NCI-H748 (cell line): ENCODE results near the gene GRK5.

Experiments
- DNase-seq: peaks from one replicate; lab custom pipeline; 2025; ENCODE audit not compliant: unreplicated experiment; lab: John Stamatoyannopoulos, UW

GRK5 gene

GRCh38 chr10:119373294-119374102 lies 166.1 kb downstream of the GRK5 start:
- DNase-seq = no peak

GRCh38 chr10:119374236-119374635 lies 166.9 kb downstream of the GRK5 start:
- DNase-seq = no peak

GRCh38 chr10:119375574-119376272 lies 168.4 kb downstream of the GRK5 start:
- no peak for DNase-seq

DNA sequence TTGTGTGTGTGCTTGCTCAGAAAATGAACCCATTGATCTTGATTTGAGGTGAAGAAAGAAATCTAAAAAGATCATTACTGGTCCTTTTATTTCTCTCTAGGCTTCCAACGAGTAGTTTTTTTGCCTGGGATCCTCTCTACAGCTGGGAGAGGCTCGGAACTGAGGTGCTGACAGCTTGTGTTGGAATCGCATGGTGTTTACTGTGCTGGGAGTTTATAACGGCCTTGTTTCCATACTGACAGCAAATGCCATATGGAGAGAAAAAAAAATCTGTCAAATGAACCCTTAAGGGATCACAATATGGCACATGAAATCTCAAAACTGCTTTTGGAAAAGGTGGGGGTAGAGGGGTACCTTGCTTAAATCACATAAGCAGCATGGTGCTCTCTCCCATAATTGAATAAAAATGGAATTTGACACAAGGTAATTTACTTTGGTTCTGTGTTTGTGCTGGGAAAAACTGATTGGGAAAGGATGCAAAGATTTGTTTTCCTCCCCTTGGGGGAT lies 170.1 kb downstream of the GRK5 start:
- no peak for DNase-seq

DNA sequence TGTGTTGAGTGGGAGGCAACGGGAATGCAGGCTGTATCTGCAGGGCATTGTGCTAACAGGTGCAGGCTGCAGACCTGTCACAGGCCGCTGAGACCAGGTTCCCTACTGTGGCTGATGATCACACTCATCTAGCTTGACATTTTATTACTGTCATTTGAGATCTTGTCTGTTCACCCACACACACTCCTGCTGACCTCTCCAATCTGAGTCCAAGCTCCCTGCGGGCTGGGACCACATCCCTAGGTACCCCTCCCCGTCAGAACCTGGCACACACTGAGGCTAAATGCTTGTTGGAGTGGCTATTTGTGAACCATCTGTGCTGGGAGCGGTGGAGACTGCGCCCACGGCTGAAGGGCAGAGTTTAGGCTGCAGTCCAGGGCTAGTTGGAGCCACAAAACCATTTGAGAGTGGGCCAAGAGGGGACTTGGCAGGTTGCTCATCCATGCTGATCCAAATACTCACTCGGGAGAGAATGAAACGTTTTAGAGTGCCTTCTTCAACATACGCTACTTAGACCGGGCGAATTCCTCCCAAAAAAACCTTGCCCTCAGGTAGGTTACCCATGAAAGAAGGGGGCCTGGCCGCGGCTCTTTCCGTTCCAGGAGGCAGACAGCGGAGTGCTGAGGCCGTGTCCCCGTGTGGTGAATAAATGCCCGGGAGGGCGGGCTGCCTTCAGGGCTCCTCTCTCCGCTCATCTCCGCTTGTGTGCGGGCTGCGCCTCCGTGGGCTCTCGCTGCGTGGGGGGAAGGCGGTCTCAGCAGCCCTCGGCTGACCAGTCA lies 170.8 kb downstream of the GRK5 start:
- peak; percentile 60 for DNase-seq

DNA sequence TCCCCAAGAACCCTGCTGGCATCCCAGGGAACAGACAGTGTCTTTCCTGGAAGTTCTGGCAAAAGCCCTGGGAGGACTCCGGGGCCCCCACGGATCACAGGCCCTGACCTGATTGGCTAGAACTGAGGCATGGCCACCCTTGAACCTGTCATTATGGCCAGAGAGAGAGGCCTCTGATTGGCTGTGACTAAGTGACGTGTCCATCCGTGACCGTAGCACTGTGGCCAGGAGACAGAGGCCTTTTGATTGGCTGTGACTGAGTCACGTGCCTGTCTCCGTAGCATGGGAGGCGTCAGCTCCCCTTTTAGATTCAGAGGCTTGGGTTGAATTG lies 171.3 kb downstream of the GRK5 start:
- DNase-seq = no peak

- DNase-seq = no peak
Measured at GRCh38 chr10:119379466-119380071, 172.2 kb downstream of the GRK5 start.

DNA sequence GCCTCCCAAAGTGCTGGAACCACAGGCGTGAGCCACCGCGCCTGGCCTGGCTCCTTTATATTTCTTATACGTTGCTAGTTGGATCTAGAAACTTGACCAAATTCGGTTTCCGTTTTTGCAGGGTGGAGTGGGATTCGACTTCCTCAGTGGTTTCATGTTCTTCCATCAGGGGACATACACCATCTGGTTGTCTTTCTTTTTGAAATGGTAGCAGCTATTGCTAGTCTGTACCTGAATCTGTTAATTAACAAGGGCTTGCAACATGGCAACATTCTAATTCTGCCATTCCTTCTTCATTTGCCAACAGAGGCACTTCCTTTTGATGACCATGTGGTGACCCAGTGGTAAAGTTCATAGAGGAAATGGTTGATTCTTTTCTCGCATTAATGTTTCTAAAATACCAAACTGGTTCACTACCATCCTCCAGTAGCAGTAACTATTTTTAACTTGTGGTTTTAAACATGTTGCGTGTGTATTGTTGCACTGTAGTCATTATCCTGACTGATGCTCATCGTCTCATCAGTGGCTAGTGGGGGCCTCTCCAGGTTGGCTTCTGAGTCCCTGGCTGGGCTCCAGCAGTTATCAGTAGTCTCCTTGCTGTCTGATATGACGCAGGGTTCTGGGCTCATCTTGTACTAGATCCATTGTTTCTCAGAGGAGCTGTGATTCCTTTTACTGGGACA lies 175.9 kb downstream of the GRK5 start:
- no peak for DNase-seq

GRCh38 chr10:119384127-119384526 lies 176.8 kb downstream of the GRK5 start:
- no peak for DNase-seq

DNA sequence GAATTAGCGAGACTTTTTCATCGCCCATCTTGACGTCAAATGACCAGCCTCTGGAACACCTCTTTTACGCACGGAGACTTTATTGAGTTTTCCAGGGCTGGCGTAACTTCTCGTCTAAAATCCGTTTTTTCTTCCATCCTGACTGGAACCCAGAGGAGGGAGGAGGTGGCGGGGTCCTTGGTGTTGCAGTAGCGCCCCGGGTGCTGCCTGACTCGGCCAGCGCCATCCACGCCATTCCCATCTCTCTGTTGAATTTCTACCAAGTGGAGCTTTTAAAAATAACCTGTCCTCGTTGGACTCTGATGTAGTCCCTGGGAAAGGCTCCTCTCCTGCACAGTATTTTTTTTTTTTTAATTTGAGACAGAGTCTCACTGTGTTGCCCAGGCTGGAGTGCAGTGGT lies 179.3 kb downstream of the GRK5 start:
- no peak for DNase-seq

DNA sequence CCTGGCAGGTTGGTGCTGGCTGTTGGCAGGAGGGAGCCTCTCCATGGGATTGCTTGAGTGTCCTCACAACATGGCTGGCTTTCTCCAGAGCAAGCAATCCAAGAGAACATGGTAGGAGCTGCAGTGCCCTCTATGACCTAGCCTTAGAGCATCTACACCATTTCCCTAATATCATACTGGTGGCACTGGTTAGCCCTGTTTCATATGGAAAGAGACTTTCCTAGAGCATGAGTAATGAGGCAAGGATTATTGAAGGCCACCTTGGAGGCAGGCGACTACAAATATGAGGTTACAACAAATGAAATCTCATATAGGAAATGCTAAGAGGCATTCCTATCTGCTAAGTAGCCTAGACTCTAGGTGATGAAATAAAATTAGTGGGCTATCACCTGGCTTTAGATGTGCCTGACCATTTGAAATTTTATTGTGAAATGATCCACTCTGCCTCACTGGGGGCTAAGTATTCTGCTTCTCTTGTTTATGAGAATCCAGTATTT lies 181.5 kb downstream of the GRK5 start:
- DNase-seq = no peak

DNA sequence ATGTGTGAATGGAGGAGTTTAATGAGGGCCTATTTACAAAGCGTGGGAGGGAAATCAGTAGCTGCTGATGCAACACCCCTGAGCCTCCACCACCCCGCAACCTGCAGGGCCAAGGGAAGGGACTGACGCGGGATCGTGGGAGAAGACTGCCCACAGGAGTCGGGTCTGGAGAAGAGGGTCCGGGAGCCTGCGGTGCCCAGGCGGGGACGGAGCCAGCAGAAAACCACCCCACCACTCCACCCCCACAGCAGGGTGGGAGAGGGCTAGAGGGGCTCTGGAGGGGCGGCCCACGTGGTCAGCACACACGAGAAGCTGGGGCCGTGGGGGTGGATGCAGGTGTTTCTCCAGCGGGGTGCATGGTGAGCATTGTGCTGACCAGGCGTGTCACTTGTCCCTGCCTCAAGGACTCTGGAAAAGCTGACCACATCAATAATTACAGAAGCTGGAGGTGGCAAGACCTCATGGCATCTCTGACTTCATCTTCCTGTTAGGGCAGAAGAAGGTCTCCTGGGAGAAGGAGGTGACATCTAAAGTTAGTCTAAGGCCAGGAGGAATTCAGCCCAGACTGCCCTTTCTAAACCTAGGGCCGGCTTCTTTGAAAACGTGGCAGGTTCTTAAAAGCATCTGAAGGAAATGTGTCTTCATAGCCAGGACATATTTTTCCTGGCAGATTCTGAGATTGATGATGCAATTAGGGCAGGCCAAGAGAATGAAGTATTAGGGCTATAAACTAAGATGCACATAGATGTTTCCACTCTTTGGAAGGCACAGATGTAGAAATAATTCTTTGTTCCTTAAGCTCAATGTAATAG lies 184.3 kb downstream of the GRK5 start:
- no peak for DNase-seq

GRCh38 chr10:119393019-119393418 lies 185.6 kb downstream of the GRK5 start:
- DNase-seq = no peak

DNA sequence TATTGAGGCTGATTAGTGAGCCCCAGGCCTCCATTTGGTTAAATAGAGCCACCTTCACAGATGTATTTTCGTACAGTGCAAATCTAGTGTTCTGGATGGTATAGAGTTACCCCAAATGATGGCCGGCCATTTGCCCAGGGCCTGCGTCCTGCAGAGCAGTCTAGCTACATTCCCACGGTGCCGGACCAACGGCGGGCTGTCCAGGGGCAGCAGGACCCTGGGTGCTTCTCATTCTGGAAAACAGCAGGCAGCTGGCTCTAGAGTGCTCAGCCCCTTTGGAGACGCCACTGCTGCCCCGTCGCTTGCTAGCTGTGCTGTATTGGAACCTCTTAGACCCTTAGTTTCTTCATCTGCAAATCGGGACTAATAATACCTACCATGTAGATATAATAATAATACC lies 186.1 kb downstream of the GRK5 start:
- no peak for DNase-seq

GRCh38 chr10:119393845-119394244 lies 186.5 kb downstream of the GRK5 start:
- DNase-seq = no peak

DNA sequence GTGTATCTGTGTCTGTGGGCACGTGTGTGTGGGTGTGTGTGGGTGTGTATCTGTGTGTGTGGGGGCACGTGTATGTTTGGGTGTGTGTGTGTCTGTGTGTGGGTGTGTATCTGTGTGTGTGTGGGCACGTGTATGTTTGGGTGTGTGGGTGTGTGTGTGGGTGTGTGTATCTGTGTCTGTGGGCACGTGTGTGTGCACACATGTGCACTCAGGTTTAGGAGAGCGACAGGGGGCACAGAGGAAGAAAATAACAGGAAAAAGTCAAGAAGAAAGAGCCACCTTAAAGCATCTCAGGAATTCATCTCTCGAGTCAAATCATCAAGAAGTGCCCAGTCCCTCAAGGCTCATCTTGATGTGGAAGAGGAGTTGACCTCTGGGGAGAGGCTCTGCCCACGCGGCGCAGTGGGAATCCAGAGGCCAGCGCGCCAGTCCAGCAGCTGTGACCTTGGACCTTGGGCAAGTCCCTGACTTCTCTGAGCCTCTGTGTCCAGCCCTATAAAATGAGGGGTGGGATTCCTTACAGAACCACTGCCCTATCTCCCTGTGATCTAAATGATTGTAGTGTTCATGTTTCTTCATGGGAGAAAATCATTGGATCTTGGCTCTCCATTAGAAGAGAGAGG lies 187.4 kb downstream of the GRK5 start:
- DNase-seq = no peak

DNA sequence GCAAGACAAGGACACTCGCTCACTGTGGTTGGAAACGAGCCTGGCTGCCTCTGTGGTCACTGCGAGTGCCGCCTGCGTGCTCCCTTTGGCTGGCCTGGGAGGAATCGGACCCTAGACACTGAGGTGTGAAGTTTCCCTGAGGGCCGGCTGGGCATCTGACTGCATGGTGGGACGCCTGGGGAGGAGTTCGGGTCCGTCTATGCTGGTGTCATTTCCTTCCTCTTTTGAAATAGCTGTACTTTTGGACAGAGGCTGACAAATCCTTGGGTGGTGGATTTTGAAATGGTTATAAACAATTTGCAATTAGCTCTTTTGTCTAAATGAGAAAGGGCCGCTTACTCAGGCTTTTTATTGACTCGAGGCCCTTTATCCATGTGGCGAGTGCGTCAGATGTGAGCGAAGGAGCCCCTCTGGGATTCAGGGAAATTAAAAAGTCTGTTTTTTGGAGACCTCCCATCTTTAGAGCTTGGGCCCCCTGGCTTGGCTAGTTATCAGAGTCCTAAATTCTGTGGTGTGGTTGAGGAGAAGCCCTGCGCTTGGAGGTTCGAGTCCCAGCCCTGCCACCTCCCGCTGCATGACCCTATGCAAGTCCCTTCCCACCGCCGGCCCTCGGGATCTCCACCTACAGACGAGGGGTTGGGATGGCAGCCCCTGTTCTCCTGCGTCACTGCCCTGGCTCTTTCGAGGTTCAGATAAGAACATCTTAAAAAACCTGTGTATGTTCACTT lies 188.1 kb downstream of the GRK5 start:
- DNase-seq = no peak

- peak; percentile 47 for DNase-seq
Measured at GRCh38 chr10:119396008-119396708, 188.8 kb downstream of the GRK5 start.
